ENCODE measurements around the gene ARSJ. TPM values are rescaled to one million over a fixed set of nuclear protein-coding genes. Genes with fewer than 3 reads are reported as not detected.

ARSJ gene
- total RNA-seq, 1 donor from 2014 or later, result not detected

DNA sequence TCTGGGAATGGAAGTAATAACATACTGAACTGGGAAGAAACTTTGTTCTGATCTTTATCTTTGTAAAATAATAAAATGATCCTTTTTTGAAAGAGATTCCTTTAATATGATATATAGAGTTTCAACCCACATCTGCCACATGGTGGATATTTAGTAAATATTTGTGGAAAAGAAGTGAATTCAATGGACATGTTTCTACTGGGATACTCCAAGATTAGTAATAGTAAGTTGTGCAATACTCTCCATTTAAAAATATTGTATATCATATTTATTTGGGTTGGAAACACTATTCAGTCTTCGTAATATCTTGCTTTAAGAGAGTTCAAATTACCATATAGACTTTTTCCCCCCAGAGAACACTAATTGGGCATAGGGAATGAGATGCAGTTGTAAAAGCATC, 17.8 kb upstream of the ARSJ start:
- TF ChIP-seq, protein P1, sequence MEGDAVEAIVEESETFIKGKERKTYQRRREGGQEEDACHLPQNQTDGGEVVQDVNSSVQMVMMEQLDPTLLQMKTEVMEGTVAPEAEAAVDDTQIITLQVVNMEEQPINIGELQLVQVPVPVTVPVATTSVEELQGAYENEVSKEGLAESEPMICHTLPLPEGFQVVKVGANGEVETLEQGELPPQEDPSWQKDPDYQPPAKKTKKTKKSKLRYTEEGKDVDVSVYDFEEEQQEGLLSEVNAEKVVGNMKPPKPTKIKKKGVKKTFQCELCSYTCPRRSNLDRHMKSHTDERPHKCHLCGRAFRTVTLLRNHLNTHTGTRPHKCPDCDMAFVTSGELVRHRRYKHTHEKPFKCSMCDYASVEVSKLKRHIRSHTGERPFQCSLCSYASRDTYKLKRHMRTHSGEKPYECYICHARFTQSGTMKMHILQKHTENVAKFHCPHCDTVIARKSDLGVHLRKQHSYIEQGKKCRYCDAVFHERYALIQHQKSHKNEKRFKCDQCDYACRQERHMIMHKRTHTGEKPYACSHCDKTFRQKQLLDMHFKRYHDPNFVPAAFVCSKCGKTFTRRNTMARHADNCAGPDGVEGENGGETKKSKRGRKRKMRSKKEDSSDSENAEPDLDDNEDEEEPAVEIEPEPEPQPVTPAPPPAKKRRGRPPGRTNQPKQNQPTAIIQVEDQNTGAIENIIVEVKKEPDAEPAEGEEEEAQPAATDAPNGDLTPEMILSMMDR (IDR thresholded peaks at IDR 0.05), result no peak
- CTCF ChIA-PET, result no interaction called here
- no peaks in the 10 kb centered on the region for H3K9me3 Mint-ChIP-seq
- DNase-seq (no peak), ATAC-seq (ENCODE audit: low read depth) (no peak)
- H3K27ac Mint-ChIP-seq, result no peak overlapping the region
- no peaks in the 10 kb centered on the region for H3K4me1 Mint-ChIP-seq
- POLR2A ChIA-PET, result no interaction called here
- intact Hi-C loops (cut with micrococcal nuclease), result no loop called here
- H3K36me3 Mint-ChIP-seq (ENCODE audit: low read depth), result no peaks in the 10 kb centered on the region
- H3K27me3 Mint-ChIP-seq, result peaks cover 2% of the 10 kb centered on the region
- no peak overlapping the region for H3K4me3 Mint-ChIP-seq

DNA sequence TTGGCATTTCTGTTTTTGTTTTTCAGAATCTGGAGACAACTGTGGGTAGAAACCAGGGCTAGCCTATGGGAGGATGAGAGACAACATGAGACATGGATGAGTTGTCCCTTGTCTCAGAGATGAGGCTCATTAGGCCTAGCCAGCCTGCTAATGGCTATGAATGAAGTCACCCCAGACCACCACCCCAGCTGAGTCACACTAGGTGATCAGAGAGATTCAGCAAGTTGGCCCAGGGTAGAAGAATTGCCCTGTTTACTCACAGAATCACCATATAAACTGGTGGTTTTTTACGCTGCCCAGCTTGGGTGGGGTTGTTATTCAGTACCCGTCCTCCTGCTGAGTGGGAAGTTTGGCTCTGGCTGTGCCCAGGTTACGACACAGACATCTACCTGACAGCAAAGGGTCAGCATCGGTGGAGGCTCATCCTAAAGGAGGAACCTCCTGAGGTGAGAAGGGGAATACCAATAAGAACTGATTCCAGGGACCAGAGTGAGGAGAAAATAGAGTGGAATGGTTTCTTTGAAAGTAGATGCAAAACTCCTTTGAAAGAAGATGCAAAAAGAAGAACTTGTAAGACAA, 17.2 kb upstream of the ARSJ start:
- CTCF ChIA-PET, result no interaction called here
- POLR2A ChIA-PET, result interaction anchor here (0.7 kb wide), 1 partner anchor 134 kb away, joined by 4 read pairs; no protein-coding TSS in a partner anchor
- ATAC-seq (ENCODE audit: low read depth) (no peak), DNase-seq (no peak)
- H3K4me3 Mint-ChIP-seq, result no peak overlapping the region
- H3K36me3 Mint-ChIP-seq (ENCODE audit: low read depth), result no peaks in the 10 kb centered on the region
- intact Hi-C loops (cut with micrococcal nuclease), result no loop called here
- H3K27me3 Mint-ChIP-seq, result peaks cover 2% of the 10 kb centered on the region
- no peaks in the 10 kb centered on the region for H3K9me3 Mint-ChIP-seq
- no peak overlapping the region for H3K27ac Mint-ChIP-seq
- TF ChIP-seq, protein P1 (IDR thresholded peaks at IDR 0.05), result no peak
- H3K4me1 Mint-ChIP-seq, result no peaks in the 10 kb centered on the region

DNA sequence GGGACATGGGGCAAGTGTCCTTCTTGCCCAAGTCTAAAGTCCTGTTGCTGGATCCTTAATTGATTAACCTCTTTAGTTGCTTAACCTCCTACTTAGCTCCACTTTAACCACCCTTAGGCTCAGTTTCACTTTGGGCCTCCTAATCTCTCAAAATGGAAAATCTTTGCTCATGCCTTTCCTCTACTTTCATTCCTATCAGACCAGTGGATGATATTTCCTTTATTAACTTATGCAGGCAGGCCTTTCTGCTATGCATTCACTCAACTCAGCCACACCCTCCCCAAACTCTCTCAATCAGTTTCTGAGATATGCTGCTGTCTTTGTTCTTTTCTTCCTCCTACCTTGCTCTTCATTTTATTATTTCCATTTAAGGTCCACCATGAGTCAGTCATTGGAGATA, 14.4 kb upstream of the ARSJ start:
- DNase-seq (no peak), ATAC-seq (ENCODE audit: low read depth) (no peak)
- Mint-ChIP-seq H3K27ac (no peak overlapping the region), H3K36me3 (ENCODE audit: low read depth) (no peaks in the 10 kb centered on the region), H3K9me3 (peaks cover under 1% of the 10 kb centered on the region), H3K27me3 (peaks cover 2% of the 10 kb centered on the region), H3K4me1 (no peaks in the 10 kb centered on the region), H3K4me3 (no peak overlapping the region)
- CTCF ChIA-PET, result no interaction called here
- intact Hi-C loops (cut with micrococcal nuclease), result no loop called here
- TF ChIP-seq, protein P1 (IDR thresholded peaks at IDR 0.05), result no peak
- POLR2A ChIA-PET, result no interaction called here

DNA sequence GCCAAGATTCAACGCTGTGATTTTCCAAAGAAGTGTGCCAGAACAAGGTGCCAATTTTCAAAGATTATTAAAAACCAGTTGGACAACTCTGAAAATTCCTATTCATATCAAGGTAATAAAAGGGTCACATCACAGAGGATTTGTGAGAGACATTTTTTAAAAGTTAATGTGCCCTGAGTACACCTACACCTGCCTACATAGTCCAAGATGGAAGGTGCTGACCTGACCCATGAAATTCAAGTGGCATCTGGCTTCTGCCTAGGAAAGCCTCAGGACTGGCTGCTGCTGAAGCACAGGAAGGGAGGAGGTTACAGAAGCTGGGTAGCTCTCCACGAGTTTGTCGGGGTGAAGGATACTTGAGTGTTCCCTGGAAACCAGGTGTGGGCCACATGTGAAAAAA, 11.4 kb upstream of the ARSJ start:
- intact Hi-C loops (cut with micrococcal nuclease), result no loop called here
- Mint-ChIP-seq H3K4me1 (no peaks in the 10 kb centered on the region), H3K36me3 (ENCODE audit: low read depth) (no peaks in the 10 kb centered on the region), H3K27me3 (peaks cover 10% of the 10 kb centered on the region), H3K4me3 (no peak overlapping the region), H3K9me3 (peaks cover 2% of the 10 kb centered on the region), H3K27ac (no peak overlapping the region)
- no peak for DNase-seq
- TF ChIP-seq, protein P1 (IDR thresholded peaks at IDR 0.05), result no peak
- no peak for ATAC-seq (ENCODE audit: low read depth)
- ChIA-PET CTCF (no interaction called here), POLR2A (no interaction called here)

DNA sequence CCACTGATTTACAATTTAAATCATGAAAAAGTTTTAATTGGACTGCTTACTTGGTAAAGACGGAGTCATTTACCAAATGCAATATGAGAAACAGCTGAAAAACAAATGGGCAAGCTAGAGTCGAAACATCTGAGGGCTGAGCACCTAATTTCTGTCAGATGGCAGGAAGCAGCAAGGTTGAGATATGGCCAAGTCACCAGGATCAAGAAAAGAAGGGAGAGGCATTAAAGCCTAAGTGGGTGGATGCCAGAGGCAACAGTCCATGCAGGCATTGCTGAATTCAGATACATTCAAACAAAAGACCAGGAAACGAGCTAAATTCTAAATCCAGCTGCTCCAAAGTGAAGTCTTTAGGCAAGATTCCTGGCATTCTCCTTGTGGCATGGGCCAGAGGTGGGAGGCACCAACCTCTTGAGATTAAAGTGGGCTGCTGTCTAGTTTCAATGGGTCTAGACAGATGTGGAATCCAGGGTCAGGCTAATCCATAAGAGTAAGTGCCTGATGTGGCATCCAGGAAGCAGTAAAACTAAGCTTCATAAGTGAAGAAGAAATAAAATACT, 8.0 kb upstream of the ARSJ start:
- Mint-ChIP-seq H3K4me3 (no peak overlapping the region), H3K27ac (no peak overlapping the region), H3K9me3 (peaks cover 2% of the 10 kb centered on the region), H3K27me3 (peaks cover 20% of the 10 kb centered on the region), H3K4me1 (no peaks in the 10 kb centered on the region), H3K36me3 (ENCODE audit: low read depth) (no peaks in the 10 kb centered on the region)
- DNase-seq (no peak), ATAC-seq (ENCODE audit: low read depth) (no peak)
- TF ChIP-seq, protein P1 (IDR thresholded peaks at IDR 0.05), result no peak
- ChIA-PET POLR2A (no interaction called here), CTCF (no interaction called here)
- intact Hi-C loops (cut with micrococcal nuclease), result no loop called here

Data from activated B cell treated with CpG ODN at 0.5 μM for 24 hours (primary cell).